ENCODE results near the gene KCNJ4.

The KCNJ4 gene

DNA sequence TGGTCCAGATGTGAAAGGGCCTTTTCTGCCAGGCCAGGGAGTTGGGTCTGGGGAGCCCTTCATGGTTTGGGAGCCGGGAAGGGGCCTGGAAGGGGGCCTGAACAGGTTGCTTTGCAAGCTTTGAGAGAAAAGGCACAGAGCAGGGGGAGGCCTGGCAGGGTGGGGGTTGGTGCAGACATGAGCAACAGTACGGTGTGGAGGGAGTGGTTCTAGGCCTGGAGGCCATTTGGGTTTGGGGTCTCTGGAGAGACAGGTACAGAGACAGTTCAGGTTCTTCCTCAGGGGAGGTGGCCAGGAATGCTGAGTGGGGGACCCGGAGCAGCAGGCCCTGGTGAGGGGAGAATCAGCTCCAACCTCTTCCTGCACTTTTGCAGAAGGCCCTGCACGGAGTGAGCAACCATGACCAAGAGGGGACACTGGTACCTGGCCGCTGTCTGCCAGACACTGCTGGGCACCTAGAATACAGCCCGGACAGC, 14.3 kb upstream of the KCNJ4 start:
- no peak for DNase-seq

GRCh38 chr22:38468443-38469305, 13.7 kb upstream of the KCNJ4 start:
- DNase-seq = no peak

DNA sequence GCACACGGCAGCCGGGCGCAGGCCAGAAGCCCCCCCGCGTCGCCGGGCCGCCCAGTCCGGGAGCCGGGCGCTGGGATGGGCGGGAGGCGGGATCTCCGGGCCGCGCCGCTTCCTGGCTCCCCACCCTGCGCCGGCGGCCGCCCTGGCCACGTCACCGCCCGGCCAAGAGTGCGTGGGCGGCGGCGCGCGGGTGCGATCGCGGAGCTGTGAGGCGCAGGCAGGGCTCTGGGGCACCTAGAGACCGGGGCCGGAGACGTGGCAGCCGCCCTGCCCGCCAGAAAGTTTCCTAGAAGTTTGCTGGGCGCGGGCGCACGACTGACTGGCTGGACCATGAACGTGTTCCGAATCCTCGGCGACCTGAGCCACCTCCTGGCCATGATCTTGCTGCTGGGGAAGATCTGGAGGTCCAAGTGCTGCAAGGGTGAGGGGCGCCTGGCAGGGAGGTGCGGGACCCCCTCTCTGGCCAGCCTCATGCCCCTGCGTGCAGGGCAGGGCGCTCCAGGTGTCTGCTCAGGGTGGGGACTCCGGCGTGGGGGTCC, 13.0 kb upstream of the KCNJ4 start, which contains the start of gene KDELR3:
TSS of gene KDELR3 (plus strand) at position 193 of the 539 bp plus-strand sequence. CDS start at position 331, 138 bp downstream.
- peak; percentile 42 to 48 for DNase-seq

GRCh38 chr22:38467438-38467903, 12.5 kb upstream of the KCNJ4 start:
- no peak for DNase-seq

GRCh38 chr22:38465673-38466490, 10.9 kb upstream of the KCNJ4 start:
- DNase-seq = no peak

DNA sequence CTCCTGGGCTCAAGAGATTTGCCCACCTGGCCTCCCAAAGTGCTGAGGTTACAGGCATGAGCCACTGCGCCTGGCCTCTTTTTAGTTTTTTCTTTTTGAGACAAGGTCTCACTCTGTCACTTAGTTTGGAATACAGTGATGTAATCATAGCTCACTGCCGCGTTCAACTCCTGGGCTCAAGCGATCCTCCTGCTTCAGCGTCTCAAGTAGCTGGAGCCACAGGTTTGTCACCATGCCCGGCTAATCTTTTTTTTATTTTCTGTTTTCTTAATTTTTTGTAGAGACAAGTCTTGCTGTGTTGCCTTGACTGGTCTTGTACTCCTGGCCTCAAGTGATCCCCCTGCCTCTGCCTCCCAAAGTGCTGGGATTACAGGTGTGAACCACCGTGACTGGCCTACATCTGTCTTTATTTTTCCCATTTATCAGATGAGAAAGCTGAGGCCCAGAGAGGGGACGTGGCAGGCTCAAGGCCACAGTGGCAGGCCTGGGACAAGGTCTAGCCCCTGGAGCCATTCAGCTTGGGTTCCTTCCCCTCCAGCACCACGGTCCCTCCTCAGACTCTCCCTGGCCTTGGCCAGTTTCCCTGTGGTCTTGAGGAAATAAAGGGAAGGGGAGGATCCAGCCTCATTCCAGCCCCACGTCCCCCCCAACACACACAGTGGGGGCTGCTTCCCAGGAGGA, 10.1 kb upstream of the KCNJ4 start:
- no peak for DNase-seq

- DNase-seq = no peak
Observed at GRCh38 chr22:38462960-38463784, 8.2 kb upstream of the KCNJ4 start.

GRCh38 chr22:38461414-38462081, 6.5 kb upstream of the KCNJ4 start:
- peak; percentile 17 to 21 for DNase-seq

DNA sequence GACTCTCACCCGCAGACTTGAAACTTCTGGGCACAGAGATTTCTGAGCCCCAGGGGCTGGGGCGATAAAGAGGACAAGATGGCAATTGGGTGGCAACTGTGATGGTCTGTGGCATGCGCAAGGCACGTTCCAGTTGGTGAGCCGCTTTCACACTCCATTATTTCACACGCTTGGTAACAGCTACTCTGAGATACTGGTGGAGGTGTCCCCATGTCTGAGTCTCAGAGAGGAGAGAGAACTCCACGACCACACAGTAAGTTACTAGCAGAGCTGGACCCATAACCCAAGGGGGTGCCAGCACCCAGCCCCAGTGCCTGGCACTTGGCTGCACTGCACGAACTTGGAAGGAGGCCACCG, 6.0 kb upstream of the KCNJ4 start:
- no peak for DNase-seq

- no peak for DNase-seq
Observed at GRCh38 chr22:38460426-38460840, 5.4 kb upstream of the KCNJ4 start.

DNA sequence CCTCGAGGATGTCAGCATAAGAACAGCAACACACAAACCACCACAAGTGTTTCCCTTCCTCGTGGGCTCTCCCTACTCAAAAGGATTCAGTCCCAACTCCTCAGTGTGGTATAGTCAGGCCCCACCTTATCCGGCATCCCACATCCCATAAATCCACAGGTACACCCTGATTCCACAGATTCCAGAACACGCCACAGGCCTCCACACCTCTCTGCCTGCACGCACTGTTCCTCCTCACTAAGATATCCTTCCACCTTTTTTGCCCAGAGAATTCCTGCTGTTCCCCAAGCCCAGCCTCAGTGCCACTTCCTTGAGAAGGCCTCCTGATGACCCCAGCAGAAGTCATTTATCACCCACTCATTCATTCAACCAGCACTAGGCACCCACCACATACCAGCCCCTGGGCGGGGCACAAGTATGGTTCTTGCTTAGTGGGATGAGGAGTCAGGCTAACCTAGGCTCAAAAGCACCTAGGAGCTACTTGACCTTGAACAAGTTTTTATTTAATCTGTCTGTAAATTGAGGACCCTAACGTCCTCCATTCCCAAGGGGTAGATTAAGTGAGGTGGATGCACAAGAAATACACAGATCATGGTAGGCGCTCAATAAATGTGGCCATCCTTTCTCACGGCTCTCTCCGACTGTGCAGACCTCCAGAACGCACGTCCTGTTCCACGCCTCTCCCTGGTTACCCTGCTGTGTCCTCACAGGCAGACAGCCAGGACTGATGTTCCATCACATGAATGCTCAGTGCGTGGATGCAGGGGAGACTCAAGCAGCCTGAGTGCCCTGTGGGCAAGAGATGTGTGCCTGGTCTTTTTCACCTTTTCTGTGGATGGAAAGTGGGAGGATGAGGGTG, 2.1 kb upstream of the KCNJ4 start:
- no peak for DNase-seq

GRCh38 chr22:38456272-38456835, 1.4 kb upstream of the KCNJ4 start:
- no peak for DNase-seq

- no peak for DNase-seq
Observed at GRCh38 chr22:38455530-38456271, 702 bp upstream of the KCNJ4 start.

- DNase-seq = no peak
Observed at GRCh38 chr22:38454353-38455075, 485 bp downstream of the KCNJ4 start.

DNA sequence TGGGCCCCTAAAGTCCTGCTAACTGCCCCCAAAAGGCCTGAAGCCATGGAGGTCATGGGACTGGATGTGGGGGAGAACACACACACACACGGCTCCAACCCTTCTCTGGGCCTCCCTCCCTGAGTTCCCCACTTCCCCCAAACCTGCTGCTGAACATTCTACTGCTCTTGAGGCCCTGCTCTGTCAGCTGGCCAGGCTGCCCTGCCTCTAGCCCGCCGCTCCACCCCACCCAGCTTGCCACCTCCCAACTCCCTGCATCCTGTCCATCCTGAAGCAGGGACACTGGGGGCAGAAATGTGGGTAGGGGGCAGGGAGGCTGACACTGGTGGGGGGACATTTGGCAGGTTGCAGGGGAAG, 1.0 kb downstream of the KCNJ4 start:
- DNase-seq = no peak

DNA sequence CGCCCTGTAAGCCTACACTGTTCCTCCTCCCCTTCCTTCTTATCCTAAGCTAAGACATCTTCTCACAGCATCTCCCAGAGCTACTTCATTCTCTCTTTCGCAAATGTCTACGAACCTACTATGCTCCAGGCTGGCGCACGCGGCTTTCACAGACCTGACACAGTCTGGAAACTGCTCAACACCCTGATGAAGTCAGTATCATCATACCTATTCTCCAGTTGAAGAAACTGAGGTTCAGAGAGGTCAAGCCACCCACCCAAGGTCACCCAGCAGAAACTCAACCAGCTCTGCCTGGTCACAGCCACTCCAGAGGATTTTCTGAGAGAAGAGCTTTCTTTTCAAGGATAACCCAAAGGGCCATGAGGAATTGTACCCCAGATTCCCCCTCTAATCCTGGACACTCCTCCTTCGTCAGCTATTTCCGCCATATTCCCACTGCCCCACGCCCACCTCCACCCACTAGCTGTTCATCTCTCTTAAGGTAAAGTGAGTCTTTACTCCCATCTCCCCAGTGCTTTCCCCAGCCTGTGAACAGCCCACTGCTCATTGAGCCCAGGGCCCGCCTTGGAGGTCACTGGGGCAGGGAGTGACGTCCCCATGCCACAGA, 1.8 kb downstream of the KCNJ4 start:
- no peak for DNase-seq

DNA sequence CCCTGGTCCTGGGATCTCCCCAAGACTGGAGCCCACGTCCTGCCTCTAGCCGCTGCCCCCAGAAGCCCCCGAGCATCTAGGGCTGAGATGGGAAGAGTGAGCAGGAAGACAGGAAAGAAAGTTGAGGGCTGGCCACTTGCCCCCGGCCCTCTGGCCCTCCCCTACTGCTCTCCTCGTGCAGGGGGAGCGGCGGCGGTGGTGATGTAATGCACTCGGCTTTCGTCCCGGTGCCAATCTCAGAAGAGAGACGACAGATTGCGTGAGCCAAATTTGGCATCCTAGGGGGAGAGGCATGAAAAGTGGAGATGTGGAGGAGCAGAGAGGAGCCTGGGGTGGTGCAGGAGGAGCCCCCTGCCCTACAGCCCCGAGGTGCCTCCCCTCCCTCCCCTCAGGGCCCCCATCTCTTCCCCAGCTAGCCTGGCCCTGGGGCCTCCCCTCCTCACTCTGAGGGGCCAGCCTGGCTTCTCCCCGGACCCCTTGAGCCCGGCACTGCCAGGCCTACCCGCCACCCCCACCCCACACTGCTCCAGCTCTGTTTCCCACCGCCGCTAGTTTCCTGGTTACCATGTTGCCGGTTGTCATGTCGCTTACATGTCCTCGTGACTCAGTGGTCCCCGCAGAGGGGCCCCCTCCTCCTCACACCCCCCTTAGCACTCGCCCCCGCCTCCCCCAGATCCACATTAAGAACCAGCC, 2.5 kb downstream of the KCNJ4 start:
- no peak for DNase-seq
